Erythroblast (primary cell): ENCODE data around the gene C1QB.

Experiments used
- GATA1 ChIP-seq: IDR thresholded peaks from 2 replicates; pipeline ENCODE4 v1.6.1; 2011; ENCODE audit warnings: low read depth, mild to moderate bottlenecking, control low read depth, low read length, moderate library complexity
- POLR2A ChIP-seq: IDR thresholded peaks from 2 replicates; pipeline ENCODE4 v1.6.1; 2011; ENCODE audit warnings: mild to moderate bottlenecking, low read length

GRCh38 chr1:22711071-22711470, 58.0 kb downstream of the C1QB start:
- no peak for TF ChIP-seq POLR2A
- TF ChIP-seq GATA1, result no peak
